HG03457 (cell line): Measurements from ENCODE around the gene PTOV1.

Source experiments
- ATAC-seq: cut with Tn5 transposase; IDR thresholded peaks from one replicate; pipeline ENCODE4 v1.9.1; 2021; ENCODE audit warnings: moderate number of reproducible peaks; ENCODE audit not compliant: unreplicated experiment

Gene PTOV1

DNA sequence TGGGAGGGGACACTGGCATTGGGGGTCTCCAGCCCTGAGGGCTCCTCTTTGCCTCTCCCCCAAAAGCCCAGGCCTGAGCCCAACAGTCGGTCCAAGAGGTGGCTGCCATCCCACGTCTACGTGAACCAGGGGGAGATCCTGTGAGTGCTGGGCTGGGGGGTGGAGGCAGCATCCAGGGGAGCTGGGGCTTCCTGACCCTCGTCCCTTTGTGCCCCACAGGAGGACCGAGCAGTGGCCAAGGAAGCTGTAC is 6.8 kb downstream of the PTOV1 start:
- no peak for ATAC-seq

- no peak for ATAC-seq
Observed at GRCh38 chr19:49858088-49858985, 7.4 kb downstream of the PTOV1 start.

DNA sequence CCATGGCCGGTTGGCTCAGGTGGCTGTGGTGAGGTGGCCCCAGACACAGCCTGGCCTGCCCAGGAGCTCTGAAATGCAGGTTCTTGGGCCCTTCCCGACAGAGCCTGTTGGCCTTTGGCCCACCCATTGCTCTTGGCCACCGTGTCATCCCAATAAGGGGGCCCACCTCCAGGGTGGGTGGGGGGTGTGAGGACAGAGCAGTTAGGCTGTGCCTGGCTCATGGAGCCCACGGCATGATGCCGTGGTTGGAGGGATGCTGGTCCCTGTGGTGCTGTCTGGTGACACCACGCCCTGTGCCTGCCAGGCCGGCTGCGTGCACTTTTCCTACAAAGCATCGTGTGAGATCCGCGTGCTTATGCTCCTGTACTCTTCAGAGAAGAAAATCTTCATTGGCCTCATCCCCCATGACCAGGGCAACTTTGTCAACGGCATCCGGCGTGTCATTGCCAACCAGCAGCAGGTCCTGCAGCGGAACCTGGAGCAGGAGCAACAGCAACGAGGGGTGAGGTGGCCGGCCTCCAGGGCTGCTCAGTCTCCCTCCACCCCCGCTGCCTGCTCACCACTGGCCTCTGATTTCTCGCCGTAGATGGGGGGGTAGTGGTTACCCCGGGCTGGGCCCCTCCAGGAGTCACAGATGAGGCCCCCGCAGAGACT is 8.8 kb downstream of the PTOV1 start:
- ATAC-seq: no peak

- ATAC-seq: no peak
Observed at GRCh38 chr19:49860336-49861102, 9.6 kb downstream of the PTOV1 start.

GRCh38 chr19:49861107-49861506 is 10.1 kb downstream of the PTOV1 start:
- ATAC-seq: no peak

GRCh38 chr19:49861541-49862378 is 10.8 kb downstream of the PTOV1 start:
- ATAC-seq: no peak

DNA sequence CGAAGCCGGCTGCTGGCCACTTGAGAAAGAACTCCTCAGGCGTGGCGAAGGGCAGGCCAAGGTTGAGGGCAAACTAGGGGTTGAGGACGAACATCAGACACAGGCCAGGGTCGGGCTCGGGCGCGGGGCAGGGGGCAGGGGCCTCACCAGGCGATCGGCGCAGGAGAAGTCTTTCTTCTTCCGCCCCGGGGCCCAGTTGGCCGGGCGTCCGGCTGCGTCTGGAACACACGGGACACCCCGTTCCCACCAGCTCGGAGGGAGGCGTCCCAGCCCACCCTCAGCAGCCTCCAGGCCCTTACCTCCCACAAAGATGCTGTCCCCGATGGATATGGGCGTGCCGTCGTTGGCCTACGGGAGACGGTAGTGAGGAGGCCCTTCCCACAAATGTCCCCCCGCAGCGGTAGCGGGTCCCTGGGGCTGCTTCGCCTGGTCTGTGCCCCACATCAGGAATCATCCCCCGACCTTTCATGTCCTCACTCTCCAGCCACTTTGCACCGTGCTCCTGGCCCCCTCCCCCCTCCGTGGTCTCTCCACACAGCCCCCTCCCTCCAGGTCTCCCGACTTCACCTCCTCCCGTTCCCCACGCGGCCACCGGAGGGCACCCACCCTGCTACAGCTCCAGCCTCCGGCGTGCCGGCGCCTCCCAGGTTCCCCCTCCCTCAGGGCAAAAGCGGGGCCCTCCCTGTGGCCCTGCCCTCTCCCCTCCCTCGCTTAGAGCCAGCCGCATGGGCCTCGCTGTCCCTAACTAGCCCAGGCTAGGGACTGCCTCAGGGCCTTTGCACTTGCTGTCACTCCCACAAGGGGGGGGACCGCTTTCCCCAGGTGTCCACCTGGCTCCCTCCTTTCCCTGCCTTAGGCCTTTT is 11.7 kb downstream of the PTOV1 start:
- no peak for ATAC-seq

- no peak for ATAC-seq
Observed at GRCh38 chr19:49863254-49863934, 12.4 kb downstream of the PTOV1 start.

DNA sequence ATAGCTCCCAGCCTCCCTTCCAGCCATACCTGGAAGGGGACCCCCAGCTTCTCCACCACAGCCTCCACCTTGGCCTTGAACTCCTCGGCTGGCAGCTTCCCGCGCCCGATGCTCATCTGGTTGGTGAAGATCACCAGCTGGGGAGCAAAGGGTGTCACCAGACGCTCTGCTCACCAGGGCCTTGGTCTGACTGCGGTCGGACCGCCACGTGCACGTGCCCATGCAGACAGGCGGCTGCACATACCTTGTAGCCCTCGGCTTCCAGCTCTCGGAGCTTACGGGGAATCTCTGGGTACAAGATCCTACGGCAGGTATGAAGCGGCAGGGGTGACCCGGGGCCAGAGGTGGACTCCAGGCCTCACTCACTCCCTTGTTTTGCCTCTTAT is 13.0 kb downstream of the PTOV1 start:
- ATAC-seq: no peak

GRCh38 chr19:49864890-49865289 is 13.9 kb downstream of the PTOV1 start:
- ATAC-seq: no peak

DNA sequence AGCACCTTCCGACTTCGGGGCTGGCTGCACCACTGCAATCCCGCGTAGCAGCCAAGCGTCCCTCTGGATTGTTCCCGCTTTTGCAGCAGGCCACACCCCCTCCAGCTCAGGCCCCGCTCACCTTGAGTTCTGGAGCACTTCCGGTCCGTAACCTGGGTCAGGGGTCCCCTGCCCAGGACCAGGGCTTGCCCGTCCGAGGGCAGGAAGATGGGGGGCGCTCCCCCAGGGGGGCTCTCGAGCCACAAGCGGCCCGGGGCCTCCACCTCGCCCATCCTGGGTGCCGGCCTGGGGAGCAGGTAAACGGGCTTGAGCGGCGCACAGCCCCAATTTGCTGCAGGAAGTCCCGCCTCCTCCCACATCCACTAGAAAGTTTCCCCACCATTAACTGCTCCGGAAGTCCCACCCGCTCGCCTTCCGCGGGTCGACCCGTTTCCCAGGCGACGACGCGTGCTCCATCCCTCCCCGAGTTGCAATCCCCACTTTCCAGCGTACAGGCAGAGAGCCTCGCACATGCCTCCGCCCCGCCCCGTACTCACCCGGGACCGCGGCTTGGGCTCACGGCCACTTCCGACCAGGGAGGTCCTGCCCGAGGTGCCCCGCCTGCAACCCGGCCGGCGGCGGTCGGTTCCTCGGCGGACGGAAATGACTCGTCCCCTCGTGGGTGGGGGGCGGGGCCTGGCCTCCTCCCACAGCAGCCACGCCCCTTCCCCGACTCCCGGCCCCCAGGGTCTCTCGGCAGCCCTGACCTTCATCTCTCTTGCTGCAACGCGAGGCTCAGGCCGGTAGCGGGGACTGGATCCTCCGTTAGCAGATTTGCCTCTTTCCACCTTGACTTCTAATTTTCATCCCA is 16.2 kb downstream of the PTOV1 start, which contains the start of gene PNKP:
PNKP (minus strand) TSS at position 644 of the 850 bp plus-strand sequence; CDS start at position 272, 372 bp downstream.
- ATAC-seq: no peak

- no peak for ATAC-seq
Observed at GRCh38 chr19:49869009-49869483, 18.1 kb downstream of the PTOV1 start.

DNA sequence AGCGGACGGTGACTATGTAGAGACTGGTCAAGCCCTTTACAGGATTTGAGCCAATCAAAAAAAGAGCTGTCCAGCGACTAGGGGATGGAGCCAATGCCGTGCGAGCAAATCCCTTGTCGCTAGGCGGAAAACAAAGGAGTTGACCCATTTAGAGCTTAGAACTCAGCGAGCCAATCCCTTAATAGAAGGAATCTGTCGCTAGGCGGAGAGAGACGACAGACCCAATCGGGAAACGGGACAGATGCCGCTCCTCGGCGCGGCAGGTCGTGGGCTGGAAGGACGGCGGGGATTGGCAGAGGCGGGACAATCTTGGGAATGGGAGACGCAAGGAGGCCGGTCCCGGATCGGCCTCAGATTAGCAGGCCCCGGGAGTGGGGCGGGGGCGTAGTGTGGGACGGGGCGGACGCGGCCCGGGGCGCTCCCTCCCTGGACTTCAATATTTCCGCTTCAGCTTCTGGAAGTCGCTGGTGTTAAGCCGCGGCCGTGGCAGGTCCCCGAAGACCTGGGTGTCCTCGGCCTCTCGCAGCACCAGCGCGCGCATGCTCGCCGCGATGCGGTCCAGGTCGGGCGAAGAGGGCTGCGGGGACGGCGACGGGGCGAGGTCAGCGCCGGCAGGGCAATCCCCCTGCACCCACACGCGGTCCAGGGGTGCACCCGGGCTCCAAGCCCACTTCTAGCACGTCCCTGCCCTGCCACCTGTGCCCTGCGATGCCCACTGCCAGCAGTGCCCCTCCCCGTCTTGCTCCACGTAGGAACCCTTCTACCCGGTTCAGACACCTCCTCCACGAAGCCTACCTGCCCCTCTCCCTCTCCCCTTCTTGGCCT is 18.7 kb downstream of the PTOV1 start:
- peak; percentile 50 for ATAC-seq

DNA sequence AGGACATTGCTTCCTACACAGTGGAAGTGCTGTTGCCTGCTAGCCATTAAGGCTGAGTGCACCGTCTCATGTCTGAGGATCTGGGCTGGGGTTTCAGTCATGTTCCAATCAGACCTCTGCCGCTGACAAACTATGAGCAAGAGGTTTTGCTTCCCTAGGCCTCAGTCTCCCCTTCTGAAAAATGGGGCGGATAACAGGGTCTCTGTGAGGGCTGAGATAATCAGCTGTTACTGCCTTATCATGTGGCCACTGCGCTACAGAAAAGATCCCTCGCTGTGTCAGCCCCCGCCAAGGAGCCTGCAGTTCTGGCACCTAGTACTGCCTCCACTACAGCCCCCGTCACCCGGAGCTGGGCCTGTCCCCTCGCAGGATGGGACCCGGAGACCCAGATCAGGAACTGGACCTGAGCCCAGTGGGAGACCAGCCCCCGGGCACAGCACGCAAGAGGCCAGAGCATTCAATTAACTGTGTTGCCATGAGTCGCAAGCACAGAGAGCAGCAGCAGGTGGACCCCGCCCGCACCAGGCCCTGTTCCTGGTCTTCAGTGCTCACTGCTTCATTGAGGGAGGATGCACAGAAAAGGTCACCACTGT is 19.4 kb downstream of the PTOV1 start:
- no peak for ATAC-seq

DNA sequence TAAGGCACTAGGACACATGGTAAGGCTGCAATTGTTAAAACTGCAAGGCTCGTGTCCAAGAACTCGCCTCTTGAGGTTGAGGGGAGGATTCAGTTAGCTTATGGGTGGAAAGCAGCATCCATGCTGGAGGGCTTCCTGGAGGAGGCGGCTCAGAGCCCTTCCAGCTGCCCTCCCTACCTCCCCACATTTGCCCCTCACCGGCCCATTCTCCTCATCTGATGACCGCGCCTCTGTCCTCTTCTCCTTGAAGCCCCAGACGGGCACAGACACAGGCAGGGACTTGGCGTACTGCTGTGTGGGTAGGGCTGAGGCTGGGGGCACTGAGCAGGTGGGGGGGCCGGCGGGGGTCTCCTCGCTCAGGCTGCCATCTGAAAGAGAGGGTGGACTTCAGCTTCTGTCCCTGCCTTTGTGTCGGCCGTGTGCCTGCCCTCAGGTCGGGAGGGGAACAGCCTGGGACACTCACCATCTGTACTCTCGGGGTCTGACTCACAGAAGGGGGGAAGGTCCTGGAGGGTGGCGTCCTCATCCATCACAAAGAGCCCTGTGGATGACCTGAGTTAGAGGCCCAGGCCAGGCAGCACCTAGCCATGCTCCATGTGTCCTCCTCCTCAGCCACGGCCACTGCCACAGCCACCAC is 20.5 kb downstream of the PTOV1 start:
- ATAC-seq: no peak

GRCh38 chr19:49872245-49873128 is 21.5 kb downstream of the PTOV1 start:
- ATAC-seq: no peak
